PFSK-1 (cell line): ENCODE data around the gene ATG16L1.

ENCODE experiments used
- POLR2AphosphoS5 ChIP-seq: IDR thresholded peaks from 2 replicates; pipeline ENCODE4 v1.6.1; 2012; ENCODE audit warnings: low read depth, mild to moderate bottlenecking, control low read depth, low read length, moderate library complexity
- SIN3A ChIP-seq: IDR thresholded peaks from 2 replicates; pipeline ENCODE4 v1.6.1; 2012; ENCODE audit warnings: mild to moderate bottlenecking, low read length, moderate library complexity, borderline replicate concordance; ENCODE audit not compliant: insufficient read depth

DNA sequence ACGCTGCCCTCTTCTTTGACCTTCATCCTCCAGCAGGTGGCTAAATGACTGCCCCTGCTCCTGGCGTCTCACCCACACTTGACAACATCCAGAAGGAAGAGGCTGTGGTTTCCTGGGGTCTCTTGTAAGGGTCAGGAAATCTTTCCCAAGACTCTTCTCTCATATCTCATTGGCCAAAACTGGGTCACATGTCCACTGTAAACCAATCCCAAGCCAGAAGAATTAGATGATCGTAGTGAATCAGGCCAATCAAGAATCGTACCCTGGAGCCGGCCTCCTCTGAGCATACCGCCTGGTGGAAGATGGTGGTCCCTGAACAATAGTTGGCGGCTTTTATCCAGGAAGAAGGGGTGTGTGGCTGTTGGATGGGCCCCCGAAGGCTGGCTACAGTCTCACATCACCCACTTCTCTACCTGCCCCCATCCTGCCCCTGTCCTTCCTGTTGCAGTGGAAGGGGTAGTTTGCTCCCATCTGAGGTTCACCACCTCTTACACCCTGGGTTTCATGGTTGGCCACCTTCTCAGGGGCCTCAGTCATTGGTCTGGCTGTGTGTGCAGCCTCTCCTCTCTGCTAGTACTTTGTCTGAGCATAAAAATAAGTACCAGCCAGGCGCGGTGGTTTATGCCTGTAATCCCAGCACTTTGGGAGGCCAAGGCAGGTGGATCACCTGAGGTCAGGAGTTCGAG lies 59.9 kb downstream of the ATG16L1 start:
- TF ChIP-seq POLR2AphosphoS5 = no peak
- TF ChIP-seq SIN3A = no peak
